Fibroblast of gingiva (primary cell): Measurements from ENCODE around the gene AP2S1.
A peak's percentile ranks its signal among the peaks of the same experiment; 100 is the strongest.
"Not testable (repeated sequence)": the region's sequence is repeated elsewhere in the genome, so short reads cannot be mapped to it uniquely, and the experiment has no call there.

ENCODE experiments used
- DNase-seq: peaks from one replicate; pipeline ENCODE4 v3.0.0-alpha.2; 2011; ENCODE audit warnings: low read depth

The AP2S1 gene

GRCh38 chr19:46804432-46804831 is 46.2 kb downstream of the AP2S1 start:
- not testable (repeated sequence) for DNase-seq

DNA sequence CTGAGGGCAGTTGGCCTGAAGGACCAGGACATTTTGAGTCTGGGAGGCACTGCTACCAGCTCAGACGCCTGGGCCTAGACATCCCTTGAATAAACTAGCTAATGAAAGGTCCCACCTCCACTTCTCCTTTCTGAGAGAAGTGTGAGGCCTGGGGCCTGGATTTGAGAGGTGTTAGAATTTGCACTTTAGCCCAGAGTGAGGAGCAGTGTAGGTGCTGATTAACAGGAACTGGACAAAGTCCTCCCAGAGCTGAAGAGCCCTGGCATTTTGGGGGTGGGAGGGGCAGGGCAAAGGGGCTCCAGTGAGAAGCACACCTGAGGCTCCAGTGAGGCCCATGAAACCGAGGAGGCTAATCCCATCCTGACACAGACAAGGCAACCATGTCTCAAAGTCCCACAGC is 47.1 kb downstream of the AP2S1 start:
- DNase-seq: no peak

DNA sequence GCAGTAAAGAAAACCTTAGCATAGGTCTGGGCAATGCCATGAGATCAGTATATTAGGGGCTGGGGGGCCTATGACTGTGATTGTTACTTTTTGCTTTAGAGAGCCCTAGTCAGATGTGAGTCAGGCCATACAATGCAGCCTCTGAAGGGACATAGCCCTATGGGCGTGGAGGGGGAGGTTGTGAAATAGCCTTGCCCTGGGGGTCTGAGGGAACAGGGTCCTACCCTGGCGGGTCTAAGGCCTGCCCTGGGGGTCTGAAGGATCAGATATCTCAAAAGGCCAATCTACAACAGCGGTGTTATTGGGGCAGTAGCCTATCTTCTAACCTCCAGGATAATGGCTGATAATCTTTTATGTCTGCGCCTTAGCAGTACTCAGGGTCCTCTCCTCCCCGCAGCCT is 48.5 kb downstream of the AP2S1 start:
- no peak for DNase-seq

- no peak for DNase-seq
Observed at GRCh38 chr19:46798713-46799112, 51.9 kb downstream of the AP2S1 start.

GRCh38 chr19:46797881-46798280 is 52.8 kb downstream of the AP2S1 start:
- peak; percentile 19 for DNase-seq

DNA sequence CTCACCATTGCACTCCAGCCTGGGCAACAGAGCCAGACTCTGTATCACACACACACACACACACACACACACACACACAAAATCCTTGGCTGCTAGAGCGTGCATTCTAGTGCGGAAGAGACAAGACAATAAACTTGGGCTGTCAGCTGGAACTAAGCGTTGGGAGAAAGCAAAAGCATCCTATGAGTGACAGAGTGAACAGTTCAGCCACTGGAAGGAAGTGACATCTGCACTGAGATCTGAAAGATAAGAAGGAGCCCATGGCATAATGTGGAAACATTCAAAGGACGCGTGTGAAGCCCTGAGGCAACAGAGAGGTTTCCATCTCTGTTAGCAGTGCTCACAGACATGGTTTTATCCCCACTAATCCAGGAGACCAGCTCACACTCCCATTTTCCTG is 58.7 kb downstream of the AP2S1 start:
- no peak for DNase-seq

- DNase-seq: no peak
Observed at GRCh38 chr19:46789371-46789770, 61.3 kb downstream of the AP2S1 start.

DNA sequence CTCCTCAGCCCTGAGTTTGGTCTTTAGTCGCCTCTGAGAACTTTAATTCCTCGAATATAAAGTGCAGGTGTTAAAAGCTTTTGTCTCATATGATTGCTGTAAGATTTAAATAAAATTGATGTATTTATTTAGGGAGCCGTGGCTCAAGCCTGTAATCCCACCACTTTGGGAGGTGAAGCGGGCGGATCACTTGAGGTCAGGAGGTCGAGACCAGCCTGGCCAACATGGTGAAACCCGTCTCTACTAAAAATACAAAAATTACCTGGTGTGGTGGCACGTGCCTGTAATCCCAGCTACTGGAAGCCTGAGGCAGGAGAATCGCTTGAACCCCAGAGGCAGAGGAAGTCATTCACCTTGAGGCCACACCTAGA is 61.7 kb downstream of the AP2S1 start:
- DNase-seq: no peak

DNA sequence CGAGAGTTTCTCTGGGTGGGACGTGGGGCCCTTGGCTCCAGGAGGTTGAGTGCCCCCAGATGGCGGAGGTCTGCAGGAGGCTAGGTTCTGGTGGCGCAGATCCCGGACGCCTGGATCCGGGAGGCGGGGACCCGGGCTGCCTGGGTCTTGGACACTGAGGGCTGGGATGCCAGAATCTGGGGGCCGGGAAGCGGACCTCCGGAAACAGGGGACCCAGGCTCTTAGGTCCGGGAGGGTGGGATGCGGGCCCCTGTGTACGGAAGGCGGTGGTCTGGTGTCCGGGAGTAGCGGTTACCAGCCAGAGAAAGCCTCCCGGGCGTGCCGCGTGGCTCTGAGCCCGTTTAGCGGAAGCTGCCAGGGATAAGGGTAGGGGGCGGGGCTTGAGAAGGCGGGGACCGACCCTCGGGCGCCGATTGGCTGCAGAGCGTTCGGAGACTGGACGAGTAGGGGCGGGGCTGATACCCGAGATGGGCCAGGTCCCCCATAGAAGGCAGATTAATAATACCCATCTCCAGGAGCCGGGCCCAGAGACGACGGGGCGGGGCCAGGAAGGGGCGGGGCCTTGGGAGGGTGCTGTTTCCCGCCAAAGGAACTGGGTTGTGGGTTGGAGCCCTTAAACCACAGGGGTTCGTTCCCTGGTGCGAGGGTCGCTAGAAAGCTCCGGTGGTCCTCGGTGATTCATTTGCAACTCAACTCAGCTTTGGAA is 62.2 kb downstream of the AP2S1 start, which contains the start of gene SLC1A5:
Gene SLC1A5, minus strand, starts transcription at position 333 of the 706 bp plus-strand sequence. CDS start 629 bp downstream, outside the sequence.
- DNase-seq: peak; percentile 98
